SKM-1 (cell line): ENCODE measurements around the gene TMEM129.

Source experiments
- DNase-seq: peaks from one replicate; lab custom pipeline; 2025; ENCODE audit not compliant: unreplicated experiment; lab: John Stamatoyannopoulos, UW

TMEM129 gene

GRCh38 chr4:1758306-1759121 lies 37.4 kb upstream of the TMEM129 start:
- DNase-seq, result no peak

- no peak for DNase-seq
These were observed 36.7 kb upstream of the TMEM129 start for GRCh38 chr4:1757836-1758235.

- DNase-seq, result no peak
These were observed 36.0 kb upstream of the TMEM129 start for GRCh38 chr4:1756893-1757779.

GRCh38 chr4:1756079-1756478 lies 35.0 kb upstream of the TMEM129 start:
- no peak for DNase-seq

DNA sequence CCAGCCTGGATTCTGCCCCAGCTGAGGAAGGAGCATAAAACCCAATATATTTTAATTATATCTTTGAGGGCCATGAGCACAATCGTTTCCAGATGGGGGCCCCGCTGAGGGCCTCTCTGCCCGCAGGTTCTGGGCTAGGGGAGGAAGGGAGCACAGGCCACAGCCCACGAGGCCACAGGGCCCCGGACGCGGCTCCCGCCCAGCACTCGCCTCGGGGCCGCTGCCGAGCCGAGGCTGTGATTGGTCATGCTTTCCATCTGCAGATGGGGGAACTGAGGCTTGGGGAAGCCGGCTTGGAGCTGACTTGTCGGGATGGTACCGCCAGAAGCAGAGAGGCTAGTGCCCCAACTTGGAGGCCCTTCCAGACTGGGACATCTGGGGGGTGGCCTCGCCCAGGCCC lies 34.2 kb upstream of the TMEM129 start:
- DNase-seq, result no peak

DNA sequence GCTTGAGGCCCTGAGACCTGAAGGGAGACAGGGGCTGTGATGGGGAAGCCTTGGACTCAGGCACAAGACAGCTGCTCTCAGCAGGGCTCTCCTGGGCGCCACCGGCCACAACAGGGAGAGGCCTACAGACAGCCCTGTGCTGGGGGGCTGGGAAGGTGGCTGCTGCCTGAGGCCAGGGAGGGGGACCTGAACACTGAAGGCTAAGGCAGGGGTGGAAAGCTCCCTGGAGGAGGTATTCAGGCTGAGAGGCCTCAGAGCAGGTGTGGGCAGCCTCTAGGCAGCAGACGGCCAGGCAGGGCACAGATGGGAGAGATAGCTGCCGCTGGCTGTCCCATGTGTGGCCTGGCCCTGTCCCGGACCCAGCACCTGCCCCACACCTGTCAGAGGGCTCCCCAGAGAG lies 33.2 kb upstream of the TMEM129 start:
- no peak for DNase-seq

DNA sequence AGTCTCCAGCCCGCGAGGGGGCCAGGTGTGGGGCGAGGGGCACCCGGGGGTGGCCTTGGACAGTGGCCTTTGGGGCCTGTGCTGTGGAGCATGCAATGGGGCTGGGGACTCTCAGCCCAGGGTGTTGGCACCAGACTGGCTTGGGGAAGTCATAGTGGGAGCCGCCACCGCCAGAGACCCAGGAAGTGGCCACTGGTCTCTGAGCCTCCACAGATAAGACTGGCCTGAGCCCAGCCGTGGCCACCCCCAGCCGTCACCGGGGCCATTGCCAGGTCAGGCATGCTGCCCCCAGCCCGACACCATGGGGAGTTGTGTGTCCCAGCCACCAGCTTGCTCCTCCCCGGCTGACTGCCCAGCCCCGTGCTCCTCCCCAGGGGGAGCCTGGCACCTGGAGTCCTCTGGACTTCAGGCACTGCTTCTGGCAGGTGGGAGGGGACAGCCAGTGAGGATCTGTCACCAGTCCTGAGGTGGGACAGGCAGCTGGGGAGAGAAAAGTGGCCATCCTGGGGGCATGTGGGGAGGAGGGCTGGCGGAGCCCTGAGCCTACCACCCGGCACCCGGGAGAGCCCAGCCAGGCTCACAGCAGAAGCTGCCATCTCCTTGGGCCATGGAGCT lies 32.7 kb upstream of the TMEM129 start:
- no peak for DNase-seq

- no peak for DNase-seq
These were observed 32.2 kb upstream of the TMEM129 start for GRCh38 chr4:1753294-1753696.

DNA sequence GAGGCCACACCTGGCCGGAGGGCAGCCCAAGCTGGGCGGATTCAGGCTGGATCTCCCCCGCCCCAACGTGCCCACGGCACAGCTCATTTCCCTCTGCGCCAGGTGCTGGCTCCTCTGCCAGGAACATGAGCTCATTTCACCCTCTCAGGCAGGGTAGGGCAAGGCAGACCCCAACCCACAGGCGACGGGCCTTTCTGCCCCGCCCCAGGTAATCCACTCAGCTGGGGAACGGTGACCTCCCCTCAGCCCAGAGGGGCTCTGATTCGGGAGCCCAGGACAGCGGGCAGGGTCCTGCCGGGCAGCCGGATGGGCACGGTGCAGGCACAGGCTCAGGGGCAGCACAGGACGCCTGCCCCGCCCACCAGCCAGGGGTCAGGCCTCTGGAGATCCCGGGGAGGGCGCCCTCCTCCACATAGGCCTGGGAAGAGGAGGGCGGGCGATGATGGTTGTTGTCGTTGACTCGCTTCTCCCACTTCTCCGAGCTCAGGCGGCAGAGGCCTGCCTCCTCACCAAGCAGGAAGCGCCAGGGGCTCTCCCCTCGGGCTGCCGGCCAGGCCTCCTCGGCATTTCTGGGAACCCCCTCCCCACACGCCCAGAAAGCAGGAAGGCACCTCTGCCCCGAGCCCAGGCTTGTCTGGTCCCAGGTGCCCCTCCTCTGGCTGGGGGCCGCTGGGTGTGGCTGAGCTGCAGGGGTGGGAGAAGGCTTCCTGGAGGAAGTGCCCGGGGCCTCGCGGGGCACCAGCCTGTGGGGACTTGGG lies 31.3 kb upstream of the TMEM129 start:
- no peak for DNase-seq

DNA sequence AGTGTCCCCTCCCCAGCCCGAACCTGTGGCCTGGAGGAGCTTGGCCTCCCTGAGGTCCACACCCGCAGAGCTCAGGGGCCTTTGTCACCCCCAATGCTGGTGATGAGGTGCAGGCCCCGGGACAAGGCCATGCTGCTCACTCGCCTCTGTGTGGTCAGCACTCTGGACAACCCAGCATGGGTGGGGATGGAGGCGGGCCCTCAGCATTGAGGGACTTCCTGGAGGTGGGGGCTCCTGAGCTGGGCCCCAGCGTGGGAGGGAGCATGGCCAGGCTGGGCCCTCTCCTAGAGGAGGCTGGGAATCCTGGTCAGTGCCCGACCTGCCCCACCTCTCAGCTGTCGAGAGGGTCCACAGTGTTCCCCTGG lies 30.8 kb upstream of the TMEM129 start:
- DNase-seq, result no peak

DNA sequence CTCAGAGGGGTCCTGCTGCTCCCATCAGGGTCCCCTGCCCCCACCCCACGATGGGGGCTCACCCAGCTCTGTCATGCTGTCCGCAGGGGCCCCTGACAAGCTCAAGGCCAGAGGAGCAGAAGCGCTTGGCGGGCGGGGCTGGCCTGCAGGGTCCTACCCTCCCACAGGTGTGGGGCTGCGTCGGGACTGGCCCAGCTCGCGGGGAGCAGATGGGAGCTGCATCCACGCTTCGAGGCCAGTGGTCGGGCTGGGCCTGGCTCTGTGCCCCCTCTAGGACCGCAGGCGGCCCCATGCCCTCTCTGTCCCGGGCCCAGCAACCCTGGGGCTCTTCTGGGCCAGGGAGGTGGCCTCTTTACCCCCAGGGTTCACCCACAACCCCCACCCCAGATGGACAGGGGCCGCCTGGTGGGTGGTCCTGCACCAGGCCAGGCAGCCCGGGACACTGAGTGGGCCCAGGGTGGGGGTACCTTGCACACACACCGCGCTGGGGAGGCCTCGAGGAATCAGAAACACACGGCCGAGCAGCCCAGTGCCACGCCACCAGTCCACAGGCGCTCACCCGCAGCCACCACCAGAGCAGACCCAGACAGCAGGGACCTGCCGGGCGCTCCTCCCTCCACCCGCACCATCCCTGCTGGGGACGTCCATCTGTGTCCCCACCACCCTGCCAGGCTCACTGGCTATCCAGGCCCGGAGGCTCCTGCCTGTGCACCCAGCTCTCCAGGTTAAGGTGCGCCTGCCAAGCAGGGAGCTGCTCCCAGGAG lies 30.2 kb upstream of the TMEM129 start:
- DNase-seq, result no peak

DNA sequence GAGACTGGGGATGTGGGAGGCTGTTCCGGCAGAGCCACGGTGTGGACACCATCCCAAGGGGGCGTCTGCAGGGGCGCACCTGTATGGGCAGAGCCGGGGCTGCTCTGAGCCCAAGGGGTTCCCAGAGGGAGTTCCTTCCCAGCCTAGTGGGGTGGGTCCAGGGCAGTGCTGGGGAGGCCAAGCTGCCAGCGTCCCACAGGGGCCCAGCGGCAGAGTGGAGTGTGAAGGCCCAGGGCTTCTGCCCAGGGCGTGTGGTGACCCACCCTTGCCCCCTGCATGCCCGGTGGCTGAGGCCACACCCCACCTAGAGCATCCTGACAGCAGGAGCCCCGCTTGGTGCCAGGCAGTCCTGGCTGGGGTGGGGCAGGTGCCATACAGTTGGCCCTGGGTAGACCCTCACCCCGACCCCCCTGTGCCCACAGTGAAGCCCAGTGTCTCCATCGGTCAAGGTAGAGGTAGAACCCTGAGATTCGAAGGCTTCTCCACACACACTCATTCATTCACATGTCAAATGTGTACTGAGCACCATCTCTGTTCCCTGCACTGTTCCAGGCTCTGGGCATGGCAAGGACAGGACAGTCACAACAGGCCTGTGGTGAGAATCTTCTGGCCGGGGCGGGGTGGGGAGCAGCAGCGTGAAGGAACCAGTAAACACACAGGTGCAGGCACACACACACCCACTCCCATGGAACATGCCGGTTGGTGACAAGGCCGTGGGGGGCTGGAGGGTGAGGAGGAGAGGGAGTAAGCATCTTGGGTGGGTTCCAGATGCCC lies 29.4 kb upstream of the TMEM129 start:
- DNase-seq, result no peak

DNA sequence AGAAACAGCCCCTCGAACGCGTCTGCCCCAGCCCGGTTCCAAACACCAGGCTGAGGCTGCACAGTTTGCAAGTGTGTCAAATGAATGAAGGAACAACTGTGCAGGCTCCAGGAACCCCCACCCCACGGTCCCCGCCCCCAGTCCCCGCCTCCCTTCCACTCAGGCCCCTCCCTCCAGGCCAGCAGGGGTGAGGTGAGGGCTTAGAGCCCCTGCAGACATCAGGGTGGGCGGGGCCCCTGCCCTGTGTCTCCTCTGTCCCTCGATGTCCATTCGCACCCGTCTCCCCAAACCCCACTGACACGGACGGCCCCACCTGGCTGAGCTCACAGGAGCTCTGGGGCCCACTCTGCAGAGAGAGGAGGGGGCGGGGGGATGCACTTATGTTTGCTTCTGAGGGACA lies 28.7 kb upstream of the TMEM129 start:
- no peak for DNase-seq

DNA sequence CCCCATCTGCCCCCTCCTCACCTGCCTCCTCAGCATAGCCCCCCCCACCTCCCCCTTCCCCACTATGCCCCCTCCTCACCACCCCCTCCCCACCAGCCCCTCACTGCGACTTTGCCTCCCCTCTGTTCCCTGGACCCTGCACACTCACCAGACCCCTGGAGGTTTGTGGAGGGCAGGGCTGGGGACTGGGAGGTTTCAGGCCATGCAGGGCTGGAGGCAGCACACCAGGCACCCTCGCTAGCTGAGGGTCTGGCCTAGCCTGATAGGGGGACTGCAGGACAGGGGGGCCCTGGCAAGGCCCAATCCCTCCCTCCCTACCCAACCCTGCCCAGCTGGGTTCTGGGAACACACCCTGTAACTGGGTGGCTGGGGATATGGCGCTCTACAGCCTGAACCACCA lies 28.2 kb upstream of the TMEM129 start:
- DNase-seq, result no peak

GRCh38 chr4:1748465-1748995 lies 27.4 kb upstream of the TMEM129 start:
- peak; percentile 68 for DNase-seq

DNA sequence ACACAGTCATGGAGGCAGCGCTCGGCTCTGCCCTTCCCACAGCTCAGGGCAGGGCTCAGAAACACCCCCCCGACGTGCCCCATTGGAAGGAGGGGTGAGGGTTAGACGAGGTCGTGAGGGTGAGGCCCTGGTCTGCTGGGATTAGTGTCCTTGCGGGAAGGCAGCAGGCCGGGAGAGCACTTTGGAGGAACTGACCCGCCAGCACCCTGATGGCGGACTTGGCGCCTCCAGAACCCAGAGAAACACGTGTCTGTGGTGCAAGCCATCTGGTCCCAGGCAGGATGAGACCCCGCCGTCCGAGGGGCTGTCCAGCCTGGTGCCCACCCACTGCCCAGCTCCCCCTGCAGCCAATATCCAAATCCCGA lies 26.5 kb upstream of the TMEM129 start:
- no peak for DNase-seq

- no peak for DNase-seq
These were observed 25.9 kb upstream of the TMEM129 start for GRCh38 chr4:1746919-1747602.

DNA sequence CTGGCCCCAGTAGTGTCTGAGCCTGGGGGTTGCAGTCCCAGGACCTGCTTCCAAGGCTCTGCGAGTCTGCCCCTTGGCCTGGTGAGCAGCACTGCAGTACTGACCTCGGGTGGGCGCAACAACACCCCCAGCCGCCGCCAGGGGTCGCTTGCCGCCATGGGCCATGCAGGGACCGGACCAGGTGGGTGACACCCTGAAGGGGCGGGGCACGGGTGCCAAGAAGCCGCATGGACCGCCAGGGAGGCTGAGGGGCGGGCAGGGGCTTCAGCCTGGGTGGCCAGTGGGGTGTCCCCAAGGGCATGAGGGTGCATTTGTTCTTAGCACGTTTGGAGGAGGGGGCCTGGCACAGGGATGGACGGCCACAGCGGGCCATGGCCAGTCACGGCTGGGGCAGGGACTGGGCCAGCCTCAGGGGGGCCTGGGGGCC lies 25.2 kb upstream of the TMEM129 start:
- DNase-seq, result peak; percentile 55

- no peak for DNase-seq
These were observed 24.6 kb upstream of the TMEM129 start for GRCh38 chr4:1745697-1746096.
